ENCODE measurements around the gene NBPF3.
A peak's percentile ranks its signal among the peaks of the same experiment; 100 is the strongest.

NBPF3 gene

DNA sequence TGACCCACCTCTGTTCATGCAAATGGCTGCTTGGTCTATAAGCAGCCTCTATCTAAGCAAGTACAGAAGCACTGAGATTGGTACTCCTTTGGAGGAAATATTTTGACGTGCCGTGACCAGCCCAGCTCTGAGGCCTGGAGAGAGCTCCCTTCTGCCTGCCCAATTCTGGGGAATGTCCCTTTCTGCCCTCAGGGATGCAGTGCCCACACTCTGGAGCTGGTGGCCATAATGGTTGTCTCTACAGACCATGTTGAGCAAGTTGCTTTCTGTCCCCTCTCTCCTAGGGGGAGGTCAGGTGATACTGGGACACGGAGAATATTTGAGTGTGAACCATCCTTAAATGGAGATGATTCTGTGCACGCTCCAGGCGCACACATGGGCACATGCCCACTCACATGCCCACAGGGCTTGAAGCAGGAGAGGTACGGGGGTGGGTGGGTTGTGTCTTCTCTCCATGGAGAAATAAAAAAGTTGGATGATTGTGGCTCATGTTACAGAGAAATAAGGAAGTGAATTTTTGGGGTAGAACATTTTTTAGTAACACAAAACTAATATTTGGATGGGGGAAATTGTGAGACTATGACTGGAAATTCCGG lies 55.4 kb downstream of the NBPF3 start:
- no peak for DNase-seq (ENCODE audit: low read depth)

GRCh38 chr1:21496063-21496462 lies 56.1 kb downstream of the NBPF3 start:
- DNase-seq (ENCODE audit: low read depth), result no peak

DNA sequence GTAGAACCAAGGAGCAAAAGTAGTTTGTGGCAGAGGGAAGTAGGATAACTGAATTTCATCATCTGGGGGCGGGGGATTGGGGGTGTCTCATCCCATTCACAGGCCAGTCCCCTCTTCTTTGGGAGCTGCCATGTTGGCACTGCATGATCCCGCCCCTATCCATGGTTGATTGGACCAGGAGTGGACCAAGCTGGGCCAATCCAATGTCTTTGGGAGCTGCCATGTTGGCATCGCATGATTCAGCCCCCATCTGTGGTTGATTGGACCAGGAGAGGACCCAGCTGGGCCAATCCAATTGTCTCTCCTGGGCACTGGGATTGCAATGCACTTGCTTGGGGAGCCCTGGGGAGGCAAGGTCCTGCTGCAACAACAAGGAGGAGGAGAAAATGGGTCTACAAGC lies 56.9 kb downstream of the NBPF3 start:
- no peak for DNase-seq (ENCODE audit: low read depth)

- DNase-seq (ENCODE audit: low read depth), result no peak
Measured at GRCh38 chr1:21497466-21498061, 57.6 kb downstream of the NBPF3 start.

- peak; percentile 29 for DNase-seq (ENCODE audit: low read depth)
Measured at GRCh38 chr1:21499283-21499950, 59.5 kb downstream of the NBPF3 start.

- no peak for DNase-seq (ENCODE audit: low read depth)
Measured at GRCh38 chr1:21503706-21504377, 63.9 kb downstream of the NBPF3 start.

DNA sequence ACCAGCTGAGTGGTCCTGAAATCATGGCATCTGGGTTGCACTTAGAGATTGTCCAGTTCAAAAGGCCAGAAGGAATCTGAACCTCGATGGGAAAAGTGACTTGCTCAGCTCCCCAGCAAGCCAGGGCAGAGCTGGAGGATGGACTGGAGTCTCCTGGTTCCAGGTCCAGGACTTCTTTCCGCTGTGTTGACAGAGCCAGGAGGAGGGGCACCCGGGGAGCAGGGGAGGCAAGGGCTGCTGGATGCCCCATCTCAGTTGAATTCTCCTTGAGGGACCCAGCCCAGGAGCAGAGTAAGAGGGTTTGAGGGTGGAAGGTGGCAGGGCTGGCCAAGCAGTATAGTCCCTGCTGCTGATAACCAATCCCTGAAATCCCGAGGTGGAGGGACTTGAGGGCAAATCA lies 66.9 kb downstream of the NBPF3 start:
- no peak for DNase-seq (ENCODE audit: low read depth)

DNA sequence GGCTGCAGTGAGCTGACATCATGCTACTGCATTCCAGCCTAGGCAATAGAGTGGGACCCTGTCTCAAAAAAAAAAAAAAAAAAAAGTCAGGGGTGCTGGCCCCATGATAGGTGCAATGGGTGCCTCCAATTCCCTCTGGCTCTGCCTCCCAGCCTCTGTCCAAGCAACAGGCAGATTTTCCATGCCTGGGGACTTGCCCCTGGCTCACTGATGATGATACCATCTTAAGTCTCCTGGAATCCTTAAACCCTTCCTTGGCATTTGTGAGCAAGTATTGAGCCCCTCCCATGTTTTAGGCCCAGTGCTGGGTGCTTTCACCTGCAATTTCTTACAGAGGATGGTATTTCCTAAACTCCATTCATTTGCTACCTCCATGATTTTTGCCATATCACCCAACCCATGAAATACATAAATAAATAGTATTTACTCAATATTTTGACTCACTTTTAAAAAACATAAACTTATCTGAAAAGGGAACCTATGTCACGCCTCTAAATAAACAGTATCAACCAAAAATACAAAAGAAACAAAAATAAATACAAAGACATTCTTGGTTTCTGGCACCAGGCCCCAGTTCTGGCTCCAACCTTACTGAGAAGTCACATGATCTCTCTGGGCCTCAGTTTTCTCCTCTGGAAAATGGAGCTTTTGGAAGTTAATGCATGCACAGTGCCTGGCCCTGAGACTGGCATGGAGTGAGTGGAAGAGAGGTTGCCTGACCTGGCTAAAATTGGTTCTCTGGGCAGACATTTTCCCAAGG lies 67.8 kb downstream of the NBPF3 start:
- DNase-seq (ENCODE audit: low read depth), result no peak

- DNase-seq (ENCODE audit: low read depth), result peak; percentile 23
Measured at GRCh38 chr1:21508580-21509350, 68.8 kb downstream of the NBPF3 start.

- no peak for DNase-seq (ENCODE audit: low read depth)
Measured at GRCh38 chr1:21509351-21510112, 69.6 kb downstream of the NBPF3 start, which contains the start of gene ALPL. ALPL (plus strand) TSS chr1:21509423; CDS start chr1:21554082, 44,659 bp downstream.

DNA sequence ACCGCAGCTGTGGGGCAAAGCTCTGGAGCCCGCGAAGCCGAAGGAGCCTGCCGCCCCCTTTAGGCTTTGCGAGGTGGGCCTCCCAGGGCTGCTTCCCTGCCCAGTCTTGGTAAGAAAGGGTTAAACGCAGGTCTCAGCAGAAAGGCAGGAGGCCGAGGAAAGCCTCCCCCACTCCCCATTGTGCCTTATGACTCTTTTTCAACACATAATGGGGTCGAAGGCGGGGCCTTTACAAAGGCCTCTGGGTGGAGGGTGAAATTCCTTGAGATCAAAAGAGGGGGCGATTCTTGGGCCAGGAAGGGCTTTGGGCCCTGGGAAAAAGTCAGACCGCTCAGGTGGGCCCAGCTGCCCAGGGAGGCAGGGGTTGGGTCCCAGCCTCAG lies 70.2 kb downstream of the NBPF3 start:
- no peak for DNase-seq (ENCODE audit: low read depth)

DNA sequence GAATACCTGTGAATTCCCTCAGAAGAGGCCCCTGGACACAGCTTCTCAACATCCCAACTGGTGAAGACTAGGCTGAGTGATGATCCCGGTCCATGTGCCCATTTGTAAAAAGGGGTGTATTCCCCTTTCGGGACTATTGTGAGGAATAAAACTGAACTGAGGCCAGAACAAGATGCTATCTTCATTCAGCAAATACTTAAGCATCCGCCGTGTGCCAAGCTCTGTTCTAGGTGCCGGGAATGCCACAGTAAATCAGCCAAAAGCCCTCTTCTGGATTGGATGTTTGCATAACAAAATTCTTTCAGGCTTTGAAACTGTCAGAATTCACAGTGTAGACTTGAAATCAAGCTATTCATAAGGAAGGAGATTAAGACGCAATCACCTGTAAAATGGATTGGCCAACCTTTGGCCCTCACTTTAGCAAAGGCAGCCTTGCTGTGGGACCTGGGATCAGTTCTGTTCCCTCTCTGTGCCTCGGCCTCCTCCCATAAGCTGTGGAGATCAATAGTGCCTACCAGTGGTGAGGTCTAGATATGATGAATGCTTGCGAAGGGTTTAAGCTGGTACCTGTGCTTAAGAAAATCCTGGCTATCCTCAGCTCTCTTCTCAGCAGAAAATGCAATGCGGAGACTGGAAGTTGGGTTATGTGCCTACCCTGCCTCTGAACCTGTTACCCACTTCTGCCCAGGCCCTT lies 71.1 kb downstream of the NBPF3 start:
- no peak for DNase-seq (ENCODE audit: low read depth)

GRCh38 chr1:21511579-21512522 lies 71.9 kb downstream of the NBPF3 start:
- DNase-seq (ENCODE audit: low read depth), result peak; percentile 99

DNA sequence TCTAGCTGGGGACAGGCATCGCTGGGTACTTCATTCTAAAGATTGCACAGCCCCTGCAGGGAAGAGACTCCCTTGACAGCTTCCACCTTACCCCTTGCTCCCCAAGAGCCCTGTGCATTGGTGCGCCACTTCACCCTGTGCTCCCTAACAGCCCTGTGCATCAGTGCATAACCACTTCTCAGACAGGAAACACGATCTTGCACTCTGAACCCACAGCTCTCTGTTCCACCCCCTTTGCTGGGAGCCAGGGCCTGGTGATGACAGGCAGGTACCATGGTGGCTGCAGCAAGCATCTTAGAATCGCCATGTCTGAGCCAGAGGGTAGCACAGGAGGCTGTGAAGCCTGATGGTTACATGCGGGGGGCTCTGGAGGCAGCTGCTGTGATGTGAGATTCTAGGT lies 74.3 kb downstream of the NBPF3 start:
- no peak for DNase-seq (ENCODE audit: low read depth)

DNA sequence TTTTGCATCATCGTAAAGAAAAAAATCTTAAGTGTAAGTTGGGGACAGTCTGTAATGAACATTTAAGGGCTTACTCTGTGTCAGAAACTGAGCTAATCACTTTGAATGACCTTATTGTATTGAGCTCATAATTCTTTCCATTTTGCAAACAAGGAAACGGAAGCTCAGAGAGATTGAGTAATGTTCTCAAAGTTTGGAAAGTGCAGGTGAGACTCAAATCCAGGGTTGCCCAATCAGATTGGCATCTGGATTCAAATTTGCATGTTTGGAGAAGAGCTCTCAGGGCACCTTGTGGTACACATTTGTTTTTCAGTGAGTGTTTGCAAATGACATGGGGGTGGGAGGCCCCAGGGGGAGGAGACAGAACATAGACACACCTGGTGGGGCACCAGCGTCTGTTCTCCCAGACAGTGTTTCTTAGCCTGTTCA lies 77.2 kb downstream of the NBPF3 start:
- DNase-seq (ENCODE audit: low read depth), result no peak

GRCh38 chr1:21517660-21518480 lies 77.9 kb downstream of the NBPF3 start:
- DNase-seq (ENCODE audit: low read depth), result no peak

- no peak for DNase-seq (ENCODE audit: low read depth)
Measured at GRCh38 chr1:21518774-21519455, 79.0 kb downstream of the NBPF3 start.
